Measurements from ENCODE around the gene MEDAG. TPM values are rescaled to one million over a fixed set of nuclear protein-coding genes. Genes with fewer than 3 reads are reported as not detected.
A peak's percentile ranks its signal among the peaks of the same experiment; 100 is the strongest.

MEDAG gene
- polyA plus RNA-seq, 1 of the 3 experiments (the other 2 are of a cell fraction): not detected

DNA sequence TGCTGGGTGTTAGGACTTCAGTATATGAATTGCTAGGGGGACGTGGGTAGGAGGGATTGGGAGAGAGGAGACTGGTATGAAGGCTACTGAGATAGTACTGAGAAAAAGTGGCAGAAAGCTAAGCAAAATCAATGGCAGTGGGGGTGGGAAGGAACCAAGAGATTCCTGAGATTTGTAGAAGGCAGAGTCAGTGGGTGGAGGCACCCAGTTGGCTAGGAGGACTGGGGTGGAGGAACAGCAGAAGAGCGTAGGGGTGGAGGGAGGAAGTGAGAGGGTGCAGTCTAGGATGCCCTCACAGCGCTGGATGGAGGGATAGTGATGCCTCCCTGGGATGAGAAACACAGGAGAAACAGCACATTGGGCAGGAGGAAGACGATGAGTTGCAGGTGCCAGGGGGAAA lies 5.6 kb upstream of the MEDAG start:
- Histone ChIP-seq H3K27ac (ENCODE audit: low read depth in 2 of 2, low read length in 1 of 2) (peak overlapping the region in 1 of 2 experiments; percentile 93; a peak in 1 of 4 replicates), H3F3A (replicated peaks; ENCODE audit: insufficient read depth) (peaks cover 6% of the 10 kb centered on the region), H3K4me2 (no peak overlapping the region), H3K9ac (no peak overlapping the region), H3K27me3 (ENCODE audit: insufficient read depth) (no peaks in the 10 kb centered on the region), H3K4me1 (ENCODE audit: control insufficient read depth in 1 of 2, insufficient read depth in 2 of 2, low read depth in 1 of 2, low read length in 1 of 2) (peaks cover 0 to 23% of the 10 kb centered on the region in 2 experiments; a peak in 3 of 4 replicates), H3K79me2 (ENCODE audit: insufficient read depth) (no peaks in the 10 kb centered on the region), H3K9me2 (no peaks in the 10 kb centered on the region), H3K4me3 (ENCODE audit: low read depth in 2 of 2, low read length in 1 of 2) (no peak overlapping the region), H4K20me1 (ENCODE audit: insufficient read depth) (no peaks in the 10 kb centered on the region), H2AFZ (ENCODE audit: low read depth) (no peak overlapping the region), H3K36me3 (replicated peaks in 1 of 2; ENCODE audit: control insufficient read depth in 1 of 2, insufficient read depth in 2 of 2, low read length in 1 of 2) (no peaks in the 10 kb centered on the region), H3K9me3 (no peaks in the 10 kb centered on the region)
- no peak for TF ChIP-seq RFX5 (IDR thresholded peaks at IDR 0.05; ENCODE audit: low read length)
- no peak for TF ChIP-seq ELF1 (IDR thresholded peaks at IDR 0.05)
- TF ChIP-seq REST (IDR thresholded peaks at IDR 0.05; ENCODE audit: low read depth, low read length): no peak
- TF ChIP-seq GATA2 (CRISPR knock-in tag; IDR thresholded peaks at IDR 0.05): no peak
- TF ChIP-seq MXI1 (IDR thresholded peaks at IDR 0.05; ENCODE audit: low read depth, low read length): no peak
- no peak for TF ChIP-seq POLR2AphosphoS5 (IDR thresholded peaks at IDR 0.05; ENCODE audit: low read depth, low read length)
- no peak for TF ChIP-seq NFIC (IDR thresholded peaks at IDR 0.05; ENCODE audit: borderline replicate concordance)
- no peak for TF ChIP-seq YY1 (IDR thresholded peaks at IDR 0.05; ENCODE audit: low read depth)
- no peak for TF ChIP-seq TCF12 (IDR thresholded peaks at IDR 0.05)
- TF ChIP-seq FOXM1 (IDR thresholded peaks at IDR 0.05; ENCODE audit: low read depth): no peak
- TF ChIP-seq SMC3 (IDR thresholded peaks at IDR 0.05; ENCODE audit: low read depth, low read length): no peak
- TF ChIP-seq, protein P1, sequence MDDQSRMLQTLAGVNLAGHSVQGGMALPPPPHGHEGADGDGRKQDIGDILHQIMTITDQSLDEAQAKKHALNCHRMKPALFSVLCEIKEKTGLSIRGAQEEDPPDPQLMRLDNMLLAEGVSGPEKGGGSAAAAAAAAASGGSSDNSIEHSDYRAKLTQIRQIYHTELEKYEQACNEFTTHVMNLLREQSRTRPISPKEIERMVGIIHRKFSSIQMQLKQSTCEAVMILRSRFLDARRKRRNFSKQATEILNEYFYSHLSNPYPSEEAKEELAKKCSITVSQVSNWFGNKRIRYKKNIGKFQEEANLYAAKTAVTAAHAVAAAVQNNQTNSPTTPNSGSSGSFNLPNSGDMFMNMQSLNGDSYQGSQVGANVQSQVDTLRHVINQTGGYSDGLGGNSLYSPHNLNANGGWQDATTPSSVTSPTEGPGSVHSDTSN (IDR thresholded peaks at IDR 0.05): no peak
- TF ChIP-seq JUND (IDR thresholded peaks at IDR 0.05): no peak
- TF ChIP-seq ZBTB33 (IDR thresholded peaks at IDR 0.05; ENCODE audit: borderline replicate concordance, low read depth): no peak
- TF ChIP-seq MEF2A (IDR thresholded peaks at IDR 0.05; ENCODE audit: borderline replicate concordance, low read depth): no peak
- TF ChIP-seq CHD2 (IDR thresholded peaks at IDR 0.05; ENCODE audit: low read length, partially characterized antibody): no peak
- no peak for DNase-seq
- WGBS (ENCODE audit: low lambda C conversion rate): 76% methylated on average over 4 of the region's 4 CpGs
- ChIA-PET POLR2A (no interaction called here), CTCF (interaction anchor here (0.6 to 1.3 kb wide), 2 partner anchors 13 to 23 kb away, joined by 3 read pairs; no protein-coding TSS in a partner anchor)
